ENCODE results near the gene RAI14. TPM values are rescaled to one million over a fixed set of nuclear protein-coding genes. Genes with fewer than 3 reads are reported as not detected.

RAI14 gene
- total RNA-seq, 1 experiment from 2014 or later = 23.6 TPM

GRCh38 chr5:34870382-34870781, 214.3 kb downstream of the RAI14 start:
- Histone ChIP-seq H3K27me3 (replicated peaks; ENCODE audit: insufficient read depth, low read depth, low read length, poor library complexity) (no peaks in the 10 kb centered on the region), H3K27ac (ENCODE audit: low read depth, low read length, poor library complexity, severe bottlenecking) (no peak overlapping the region), H3K4me3 (ENCODE audit: low read depth, low read length, poor library complexity, severe bottlenecking) (no peak overlapping the region), H3K9me3 (ENCODE audit: low read depth, low read length, poor library complexity, severe bottlenecking) (no peaks in the 10 kb centered on the region), H3K4me1 (ENCODE audit: insufficient read depth, low read length, poor library complexity, severe bottlenecking) (no peaks in the 10 kb centered on the region), H3K36me3 (ENCODE audit: insufficient read depth, low read length, poor library complexity, severe bottlenecking) (no peaks in the 10 kb centered on the region)
- DNase-seq (ENCODE audit: low spot score) = no peak
- no TSS peak for BruUV-seq (replicated peaks)
- ChIA-PET CTCF (no interaction called here), POLR2A (ENCODE audit: low non-redundant PET) (no interaction called here)
- intact Hi-C loops (cut with micrococcal nuclease; ENCODE audit: unreplicated experiment) = no loop called here
- TF ChIP-seq CTCF (conservative IDR thresholded peaks at IDR 0.05; ENCODE audit: low read depth, low read length) (no peak), EZH2 (IDR thresholded peaks at IDR 0.05; ENCODE audit: borderline replicate concordance, low read depth, low read length, poor library complexity, severe bottlenecking) (no peak)

- no peaks in the 10 kb centered on the region for H3K4me1 ChIP-seq (ENCODE audit: insufficient read depth, low read length, poor library complexity, severe bottlenecking)
- H3K27ac ChIP-seq (ENCODE audit: low read depth, low read length, poor library complexity, severe bottlenecking) = no peak overlapping the region
- H3K4me3 ChIP-seq (ENCODE audit: low read depth, low read length, poor library complexity, severe bottlenecking) = no peak overlapping the region
- ChIA-PET POLR2A (ENCODE audit: low non-redundant PET) (interaction anchor here (0.6 kb wide), 1 partner anchor 18 kb away, joined by 5 read pairs; no protein-coding TSS in a partner anchor), CTCF (no interaction called here)
- peaks cover under 1% of the 10 kb centered on the region for H3K27me3 ChIP-seq (replicated peaks; ENCODE audit: insufficient read depth, low read depth, low read length, poor library complexity)
- intact Hi-C loops (cut with micrococcal nuclease; ENCODE audit: unreplicated experiment) = no loop called here
- no peaks in the 10 kb centered on the region for H3K36me3 ChIP-seq (ENCODE audit: insufficient read depth, low read length, poor library complexity, severe bottlenecking)
- no peak for DNase-seq (ENCODE audit: low spot score)
- TF ChIP-seq EZH2 (IDR thresholded peaks at IDR 0.05; ENCODE audit: borderline replicate concordance, low read depth, low read length, poor library complexity, severe bottlenecking) (no peak), CTCF (conservative IDR thresholded peaks at IDR 0.05; ENCODE audit: low read depth, low read length) (no peak)
- H3K9me3 ChIP-seq (ENCODE audit: low read depth, low read length, poor library complexity, severe bottlenecking) = peaks cover 4% of the 10 kb centered on the region
- no TSS peak for BruUV-seq (replicated peaks)
These were observed 220.1 kb downstream of the RAI14 start for GRCh38 chr5:34876275-34876674.

- ChIA-PET CTCF (no interaction called here), POLR2A (ENCODE audit: low non-redundant PET) (no interaction called here)
- no peak for DNase-seq (ENCODE audit: low spot score)
- Histone ChIP-seq H3K36me3 (ENCODE audit: insufficient read depth, low read length, poor library complexity, severe bottlenecking) (no peaks in the 10 kb centered on the region), H3K27me3 (replicated peaks; ENCODE audit: insufficient read depth, low read depth, low read length, poor library complexity) (peaks cover 11% of the 10 kb centered on the region), H3K4me3 (ENCODE audit: low read depth, low read length, poor library complexity, severe bottlenecking) (no peak overlapping the region), H3K4me1 (ENCODE audit: insufficient read depth, low read length, poor library complexity, severe bottlenecking) (no peaks in the 10 kb centered on the region), H3K27ac (ENCODE audit: low read depth, low read length, poor library complexity, severe bottlenecking) (no peak overlapping the region), H3K9me3 (ENCODE audit: low read depth, low read length, poor library complexity, severe bottlenecking) (peaks cover 3% of the 10 kb centered on the region)
- no TSS peak for BruUV-seq (replicated peaks)
- intact Hi-C loops (cut with micrococcal nuclease; ENCODE audit: unreplicated experiment) = no loop called here
- TF ChIP-seq EZH2 (IDR thresholded peaks at IDR 0.05; ENCODE audit: borderline replicate concordance, low read depth, low read length, poor library complexity, severe bottlenecking) = no peak
- TF ChIP-seq CTCF (conservative IDR thresholded peaks at IDR 0.05; ENCODE audit: low read depth, low read length) = no peak
These were observed 225.1 kb downstream of the RAI14 start for GRCh38 chr5:34881246-34881645.

Other genes with a start within 250 kb of the RAI14 start
- gene TTC23L, start 182.8 kb downstream of the RAI14 start, total RNA-seq (2021) = 0.41 and 0.55 TPM in 2 replicates

Measured in A673 (cell line).